Islet of Langerhans (tissue), 1 donor: ENCODE measurements around the gene PDZD7.
A peak's percentile ranks its signal among the peaks of the same experiment; 100 is the strongest.

ENCODE experiments used
- FAIRE-seq: peaks from one replicate; lab custom pipeline; 2011; peaks lifted over from hg19 to GRCh38; lab: Jason Lieb, UNC

The PDZD7 gene

DNA sequence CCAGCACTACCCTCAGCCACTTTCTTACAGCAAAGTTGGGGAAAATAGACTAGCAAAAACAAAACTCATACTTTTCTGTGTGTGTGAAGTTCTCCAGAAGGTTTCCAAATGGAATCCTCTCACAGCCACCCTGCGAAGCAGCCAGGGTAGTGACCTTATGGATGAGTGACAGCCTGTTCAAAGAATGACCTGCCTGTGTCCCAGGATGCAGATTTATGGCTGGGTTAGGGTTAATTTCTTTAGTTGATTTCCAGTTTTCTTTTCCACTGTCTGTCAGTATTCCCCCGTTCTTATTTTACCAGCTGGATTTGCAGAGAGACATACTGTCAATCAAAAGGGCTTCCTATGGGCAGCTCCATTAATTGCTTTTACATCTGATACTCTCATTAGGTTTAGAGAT, 64.0 kb downstream of the PDZD7 start:
- no peak for FAIRE-seq

DNA sequence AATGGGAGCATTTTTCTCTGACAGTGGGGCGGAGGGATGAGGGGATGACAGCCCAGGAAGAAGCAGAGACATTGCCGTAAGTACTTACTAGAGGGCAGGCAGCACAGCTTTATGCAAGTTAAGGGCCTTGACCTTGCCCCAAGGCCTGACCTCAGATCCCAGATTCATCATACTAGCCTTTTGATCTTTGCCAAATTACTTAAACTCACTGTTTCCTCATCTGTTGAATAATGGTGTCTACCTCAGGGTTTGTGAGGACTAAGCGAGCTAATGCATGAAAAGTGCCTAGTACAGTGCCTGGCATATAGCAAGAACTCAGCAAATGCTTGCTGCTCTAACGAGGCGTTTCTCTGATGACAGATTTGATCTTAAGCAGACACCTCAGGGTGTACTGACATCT, 65.1 kb downstream of the PDZD7 start:
- FAIRE-seq: no peak

DNA sequence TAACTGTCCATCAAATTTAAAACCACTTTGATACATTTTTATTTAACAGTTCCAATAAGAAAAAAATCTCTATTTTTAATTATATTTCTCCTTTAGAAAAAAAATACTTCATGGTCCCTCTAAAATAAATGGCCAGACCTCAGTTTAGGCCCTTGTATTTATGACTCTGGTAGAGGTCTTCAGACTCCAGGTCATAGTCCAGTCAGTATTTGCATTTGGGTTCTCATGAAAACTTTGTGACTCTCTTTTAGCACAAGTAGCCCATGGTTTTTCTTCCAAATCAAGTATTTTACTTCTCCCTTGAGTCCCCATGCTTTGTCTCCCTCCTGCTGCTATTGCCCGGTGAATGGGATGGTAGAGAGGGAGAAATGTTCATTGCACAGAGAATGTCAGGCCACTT, 67.1 kb downstream of the PDZD7 start:
- FAIRE-seq: peak; percentile 30

DNA sequence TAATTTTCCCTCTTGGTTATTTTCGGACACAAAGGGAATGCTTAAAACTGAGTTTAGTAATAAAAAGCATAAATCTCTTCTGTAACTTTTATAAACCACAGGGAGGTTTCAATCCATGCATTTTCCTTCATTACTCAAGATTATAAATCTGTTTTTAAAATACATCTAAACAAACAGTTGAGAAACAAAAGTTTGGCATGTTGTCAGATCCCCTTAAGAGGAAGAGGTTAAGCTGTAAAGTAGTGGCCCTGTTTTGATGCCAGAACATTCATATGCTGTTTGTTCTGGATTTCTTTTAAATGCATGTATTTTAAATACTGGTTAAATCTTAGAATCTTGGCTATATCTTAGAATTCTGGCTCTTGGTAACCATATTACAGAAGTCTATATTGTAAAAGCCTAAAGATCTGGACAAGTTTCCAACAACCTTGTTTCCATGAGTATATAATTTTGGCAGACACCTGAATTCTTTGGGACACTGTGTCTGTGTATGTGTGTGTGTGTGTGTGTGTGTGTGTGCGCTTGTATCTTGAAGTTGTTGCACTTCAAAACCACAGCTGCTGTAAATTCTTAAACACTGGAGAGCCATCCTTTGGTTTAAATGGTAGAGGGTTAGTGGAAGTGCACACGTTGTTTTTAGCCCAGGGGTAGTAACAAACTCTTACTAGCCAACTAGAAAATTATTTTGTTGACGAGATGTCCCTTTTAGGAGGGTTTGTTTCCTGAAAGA, 68.4 kb downstream of the PDZD7 start:
- FAIRE-seq: no peak

DNA sequence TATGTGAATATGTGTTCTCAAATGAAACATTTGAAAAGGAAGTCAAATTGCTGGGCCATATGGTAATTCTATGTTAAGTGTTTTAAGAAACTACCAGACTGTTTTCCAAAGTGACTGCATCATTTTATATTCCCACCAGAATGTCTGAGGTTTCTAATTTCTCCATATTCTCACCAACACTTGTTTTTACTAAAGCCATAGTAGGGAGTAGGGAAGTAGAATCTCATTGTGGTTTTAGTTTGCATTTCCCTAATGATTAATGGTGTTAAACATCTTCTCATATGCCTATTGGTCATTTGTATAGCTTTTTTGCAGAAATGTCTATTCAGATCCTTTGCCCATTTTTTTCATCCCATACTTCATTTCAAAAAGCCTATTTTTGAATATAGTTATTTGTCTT, 70.7 kb downstream of the PDZD7 start:
- FAIRE-seq: no peak
